Smooth muscle cell (in vitro differentiated cells): ENCODE measurements around the gene ZFPL1. TPM values are rescaled to one million over a fixed set of nuclear protein-coding genes. Genes with fewer than 3 reads are reported as not detected.

Experiments
- DNase-seq: peaks from one replicate; lab custom pipeline; 2025; ENCODE audit not compliant: unreplicated experiment; lab: John Stamatoyannopoulos, UW
- H2AFZ ChIP-seq: fragments of 200-600 bp; sonication (generic); 2 replicates; pipeline ENCODE4 v1.6.0; 2016; ENCODE audit warnings: antibody characterized with exemption, low read depth, mild to moderate bottlenecking
- H3F3A ChIP-seq: fragments of 200-600 bp; sonication (generic); 2 replicates; pipeline ENCODE4 v1.6.0; 2017; ENCODE audit warnings: antibody characterized with exemption, low read depth
- H3K27ac ChIP-seq: fragments of 200-600 bp; sonication (generic); 2 replicates; pipeline ENCODE4 v1.5.1; 2016; ENCODE audit warnings: low read depth, mild to moderate bottlenecking
- H3K27me3 ChIP-seq: fragments of 200-600 bp; sonication (generic); 2 replicates; pipeline ENCODE4 v1.6.1; 2016; ENCODE audit warnings: low read depth, mild to moderate bottlenecking
- H3K36me3 ChIP-seq: fragments of 200-600 bp; sonication (generic); 2 replicates; pipeline ENCODE4 v1.5.1; 2016; ENCODE audit warnings: low read depth
- H3K4me1 ChIP-seq: fragments of 200-600 bp; sonication (generic); 2 replicates; pipeline ENCODE4 v1.5.1; 2016; ENCODE audit warnings: low read depth
- H3K4me2 ChIP-seq: fragments of 200-600 bp; sonication (generic); 2 replicates; pipeline ENCODE4 v1.6.0; 2016; ENCODE audit warnings: mild to moderate bottlenecking
- H3K4me3 ChIP-seq: fragments of 200-600 bp; sonication (generic); 2 replicates; pipeline ENCODE4 v1.5.1; 2016; ENCODE audit warnings: mild to moderate bottlenecking
- H3K79me2 ChIP-seq: fragments of 200-600 bp; sonication (generic); 2 replicates; pipeline ENCODE4 v1.6.0; 2016; ENCODE audit warnings: low read depth, mild to moderate bottlenecking
- H3K9ac ChIP-seq: fragments of 200-600 bp; sonication (generic); 2 replicates; pipeline ENCODE4 v1.6.0; 2016; ENCODE audit warnings: low read depth
- H3K9me3 ChIP-seq: fragments of 200-600 bp; sonication (generic); replicated peaks from 2 replicates; pipeline ENCODE4 v1.5.1; 2016; ENCODE audit warnings: low read depth
- H4K20me1 ChIP-seq: fragments of 200-600 bp; sonication (generic); 2 replicates; pipeline ENCODE4 v1.6.0; 2016; ENCODE audit warnings: low read depth
- WGBS: methylation state at CpG from one replicate; pipeline ENCODE4 v1.1.7; 2016; ENCODE audit warnings: low lambda C conversion rate; 5-methylcytosine and 5-hydroxymethylcytosine counted together
- polyA plus RNA-seq: library from polyadenylated mRNA; unstranded; fragments of >200 nt; fragmentation: Nextera tagmentation; extraction: Ambion mirVana; gene quantifications from 2 replicates; pipeline ENCODE4 v1.2.1, GENCODE V29; 2016
- total RNA-seq: library from RNA; depleted of rRNA; stranded (reverse); fragments of >200 nt; gene quantifications from 2 replicates; pipeline ENCODE4 v1.2.3, GENCODE V29; 2014
- TF ChIP-seq, protein P1 (sequence below): fragments of 200-600 bp; sonication (generic); IDR thresholded peaks from 2 replicates; pipeline ENCODE4 v1.5.1; 2017; ENCODE audit warnings: borderline replicate concordance, mild to moderate bottlenecking, antibody characterized with exemption; ENCODE audit not compliant: insufficient read depth, poor library complexity, severe bottlenecking

ZFPL1 gene
- total and polyA plus RNA-seq, 2 experiments from 2014 or later = 87.1 to 91.0 TPM

DNA sequence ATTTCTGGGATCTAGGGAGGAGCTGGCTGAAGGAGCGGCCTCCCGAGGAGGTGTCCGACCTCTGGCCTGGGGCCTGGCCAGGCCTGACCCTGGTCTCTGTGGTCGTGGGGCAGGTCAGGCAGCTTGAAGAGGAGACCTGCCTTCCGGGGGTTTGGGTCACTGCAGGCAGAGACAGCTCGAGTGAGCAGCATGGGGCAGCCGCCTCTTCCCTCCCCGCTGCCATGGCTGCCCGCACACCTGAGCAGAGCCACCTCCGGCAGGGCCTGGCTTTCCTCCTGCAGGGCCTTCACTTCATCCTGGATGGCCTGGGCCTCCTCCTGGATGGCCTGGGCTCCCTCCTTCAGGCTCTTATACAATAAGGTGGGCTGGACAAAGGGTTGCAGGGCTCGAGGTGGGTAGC is 17.7 kb upstream of the ZFPL1 start:
- H3K9me3 ChIP-seq = no peaks in the 10 kb centered on the region
- no peaks in the 10 kb centered on the region for H3K4me1 ChIP-seq
- H3K36me3 ChIP-seq = no peaks in the 10 kb centered on the region
- no peak overlapping the region for H3K4me3 ChIP-seq
- H3K9ac ChIP-seq = no peak overlapping the region
- no peak overlapping the region for H3K4me2 ChIP-seq
- H3K27me3 ChIP-seq = no peaks in the 10 kb centered on the region
- DNase-seq = no peak
- TF ChIP-seq, protein P1, sequence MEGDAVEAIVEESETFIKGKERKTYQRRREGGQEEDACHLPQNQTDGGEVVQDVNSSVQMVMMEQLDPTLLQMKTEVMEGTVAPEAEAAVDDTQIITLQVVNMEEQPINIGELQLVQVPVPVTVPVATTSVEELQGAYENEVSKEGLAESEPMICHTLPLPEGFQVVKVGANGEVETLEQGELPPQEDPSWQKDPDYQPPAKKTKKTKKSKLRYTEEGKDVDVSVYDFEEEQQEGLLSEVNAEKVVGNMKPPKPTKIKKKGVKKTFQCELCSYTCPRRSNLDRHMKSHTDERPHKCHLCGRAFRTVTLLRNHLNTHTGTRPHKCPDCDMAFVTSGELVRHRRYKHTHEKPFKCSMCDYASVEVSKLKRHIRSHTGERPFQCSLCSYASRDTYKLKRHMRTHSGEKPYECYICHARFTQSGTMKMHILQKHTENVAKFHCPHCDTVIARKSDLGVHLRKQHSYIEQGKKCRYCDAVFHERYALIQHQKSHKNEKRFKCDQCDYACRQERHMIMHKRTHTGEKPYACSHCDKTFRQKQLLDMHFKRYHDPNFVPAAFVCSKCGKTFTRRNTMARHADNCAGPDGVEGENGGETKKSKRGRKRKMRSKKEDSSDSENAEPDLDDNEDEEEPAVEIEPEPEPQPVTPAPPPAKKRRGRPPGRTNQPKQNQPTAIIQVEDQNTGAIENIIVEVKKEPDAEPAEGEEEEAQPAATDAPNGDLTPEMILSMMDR = no peak
- H3K79me2 ChIP-seq = no peaks in the 10 kb centered on the region
- no peaks in the 10 kb centered on the region for H3F3A ChIP-seq
- WGBS = 79% methylated on average over 11 of the region's 11 CpGs
- H4K20me1 ChIP-seq = no peaks in the 10 kb centered on the region
- H3K27ac ChIP-seq = no peak overlapping the region
- H2AFZ ChIP-seq = no peak overlapping the region

DNA sequence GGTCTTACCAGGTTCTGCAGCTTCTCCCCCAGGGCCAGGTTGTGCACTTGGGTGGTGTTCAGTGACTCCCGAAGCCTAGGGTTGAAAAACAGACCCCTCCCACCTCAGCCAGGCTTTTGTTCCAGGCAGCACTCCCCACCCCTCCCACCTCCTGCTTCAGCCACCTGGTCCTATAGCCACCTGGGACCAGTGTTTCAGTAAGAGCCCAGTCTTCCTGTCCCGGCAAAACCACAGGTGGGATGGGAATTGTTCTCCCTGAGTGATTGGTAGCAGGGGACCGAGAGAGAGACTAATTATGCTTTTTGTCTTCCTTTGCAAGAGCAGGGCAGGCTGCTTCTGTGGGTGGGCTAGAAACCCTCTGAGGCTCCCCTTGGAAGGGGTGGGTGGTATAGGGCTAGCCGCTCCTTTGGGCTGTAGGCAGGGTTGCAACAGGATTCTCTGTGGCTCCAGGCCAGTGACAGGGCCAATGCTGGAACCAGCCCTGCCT is 17.2 kb upstream of the ZFPL1 start:
- Histone ChIP-seq H3K9ac (no peak overlapping the region), H3K9me3 (no peaks in the 10 kb centered on the region), H4K20me1 (no peaks in the 10 kb centered on the region), H3F3A (no peaks in the 10 kb centered on the region), H3K4me3 (no peak overlapping the region), H2AFZ (no peak overlapping the region), H3K27me3 (no peaks in the 10 kb centered on the region), H3K79me2 (no peaks in the 10 kb centered on the region), H3K36me3 (no peaks in the 10 kb centered on the region), H3K4me2 (no peak overlapping the region), H3K27ac (no peak overlapping the region), H3K4me1 (no peaks in the 10 kb centered on the region)
- TF ChIP-seq, protein P1 = no peak
- 82% methylated on average over 4 of the region's 4 CpGs for WGBS
- no peak for DNase-seq

DNA sequence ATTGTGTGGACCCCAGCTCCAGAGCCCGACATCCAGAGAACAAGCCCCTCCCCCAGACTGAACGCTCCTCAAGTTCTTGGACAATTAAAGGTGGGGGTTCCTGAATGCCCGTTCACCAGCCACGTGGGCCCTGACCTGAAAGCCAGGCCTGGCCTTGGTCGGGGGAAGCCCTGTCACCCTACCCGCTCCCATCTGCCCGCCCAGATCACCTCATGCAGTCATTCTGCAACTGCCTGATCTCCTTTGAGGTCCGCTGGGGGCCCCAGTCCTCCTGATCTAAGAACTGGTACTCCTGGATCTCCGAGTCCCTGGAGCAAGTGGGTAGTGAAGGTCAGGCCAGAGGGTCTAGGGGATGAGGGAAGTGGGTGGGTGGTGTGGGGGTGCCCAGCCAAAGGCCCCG is 16.6 kb upstream of the ZFPL1 start:
- Histone ChIP-seq H3K9me3 (no peaks in the 10 kb centered on the region), H3K4me3 (no peak overlapping the region), H3K9ac (no peak overlapping the region), H3K4me1 (no peaks in the 10 kb centered on the region), H3K27ac (no peak overlapping the region), H3K27me3 (no peaks in the 10 kb centered on the region), H3K79me2 (no peaks in the 10 kb centered on the region), H3K4me2 (no peak overlapping the region), H2AFZ (no peak overlapping the region), H3K36me3 (no peaks in the 10 kb centered on the region), H3F3A (no peaks in the 10 kb centered on the region), H4K20me1 (no peaks in the 10 kb centered on the region)
- WGBS = 88% methylated on average over 10 of the region's 10 CpGs
- DNase-seq = no peak
- TF ChIP-seq, protein P1 = no peak

DNA sequence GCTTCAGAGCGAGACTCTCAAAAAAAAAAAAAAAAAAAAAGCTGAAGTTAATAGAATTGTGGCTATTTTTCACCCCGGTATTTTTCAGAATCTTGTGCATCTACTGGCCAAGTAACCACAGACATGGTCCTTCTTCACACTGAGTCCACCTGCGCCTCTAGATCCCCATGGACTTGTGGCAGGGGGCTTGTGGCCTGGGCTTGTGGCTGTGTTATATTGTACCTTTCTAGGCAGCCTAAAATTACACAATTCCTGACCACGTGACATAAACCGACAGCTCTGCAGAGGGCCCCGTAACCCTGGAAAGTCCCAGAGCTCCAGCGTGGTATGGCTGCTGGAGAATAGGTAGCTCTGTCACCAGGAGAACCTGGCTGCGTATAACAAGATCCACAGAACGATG is 14.8 kb upstream of the ZFPL1 start:
- H3K36me3 ChIP-seq = no peaks in the 10 kb centered on the region
- H3K27ac ChIP-seq = no peak overlapping the region
- H3F3A ChIP-seq = no peaks in the 10 kb centered on the region
- no peak overlapping the region for H3K9ac ChIP-seq
- no peak overlapping the region for H3K4me2 ChIP-seq
- no peaks in the 10 kb centered on the region for H3K9me3 ChIP-seq
- H2AFZ ChIP-seq = no peak overlapping the region
- H3K27me3 ChIP-seq = no peaks in the 10 kb centered on the region
- H4K20me1 ChIP-seq = no peaks in the 10 kb centered on the region
- H3K4me1 ChIP-seq = no peaks in the 10 kb centered on the region
- H3K79me2 ChIP-seq = no peaks in the 10 kb centered on the region
- no peak for DNase-seq
- WGBS = 85% methylated on average over 9 of the region's 9 CpGs
- TF ChIP-seq, protein P1 = no peak
- no peak overlapping the region for H3K4me3 ChIP-seq
